Activated B cell treated with CpG ODN at 0.5 μM for 24 hours (primary cell): ENCODE data around the gene DCTPP1. TPM values are rescaled to one million over a fixed set of nuclear protein-coding genes. Genes with fewer than 3 reads are reported as not detected.

ENCODE experiments used
- ATAC-seq: fragments of 200-7000 bp; cut with Tn5 transposase; one replicate; pipeline ENCODE4 v1.10.0; 2021; ENCODE audit warnings: low read depth, mild to moderate bottlenecking, moderate library complexity
- CTCF ChIA-PET: fragments of 350-600 bp; sonication (Branson Sonifier 250); formaldehyde crosslinking; loops from one replicate; lab custom pipeline; 2021; ENCODE audit warnings: antibody characterized with exemption; lab: Charles Lee
- POLR2A ChIA-PET: fragments of 350-600 bp; sonication (Branson Sonifier 250); formaldehyde crosslinking; loops from one replicate; lab custom pipeline; 2021; ENCODE audit warnings: antibody characterized with exemption; lab: Charles Lee
- DNase-seq: peaks from one replicate; pipeline ENCODE4 v3.0.0; 2022
- H3K27ac Mint-ChIP-seq: one replicate; pipeline ENCODE4 v1.8.0; 2020; ENCODE audit warnings: mixed read lengths
- H3K27me3 Mint-ChIP-seq: one replicate; pipeline ENCODE4 v1.8.0; 2021; ENCODE audit warnings: mixed read lengths
- H3K36me3 Mint-ChIP-seq: one replicate; pipeline ENCODE4 v1.8.0; 2021; ENCODE audit warnings: low read depth, mixed read lengths
- H3K4me1 Mint-ChIP-seq: one replicate; pipeline ENCODE4 v1.8.0; 2021; ENCODE audit warnings: mixed read lengths
- H3K4me3 Mint-ChIP-seq: one replicate; pipeline ENCODE4 v1.8.0; 2020; ENCODE audit warnings: mild to moderate bottlenecking, mixed read lengths
- H3K9me3 Mint-ChIP-seq: one replicate; pipeline ENCODE4 v1.8.0; 2020; ENCODE audit warnings: mixed read lengths
- intact Hi-C: fragments of 100-400 bp; cut with micrococcal nuclease; formaldehyde crosslinking; loops from one replicate; pipeline ENCODE4 v1.15.1; 2024
- total RNA-seq: library from RNA; stranded (reverse); gene quantifications from 2 replicates; pipeline ENCODE4 v1.2.3, GENCODE V29; 2022
- TF ChIP-seq, protein P1 (sequence below): fragments of 200-600 bp; IDR thresholded peaks from one replicate; pipeline ENCODE4 v1.8.0; 2022; ENCODE audit warnings: antibody characterized with exemption, mild to moderate bottlenecking

Gene DCTPP1
- total RNA-seq, 1 donor from 2014 or later, result 66.7 TPM

DNA sequence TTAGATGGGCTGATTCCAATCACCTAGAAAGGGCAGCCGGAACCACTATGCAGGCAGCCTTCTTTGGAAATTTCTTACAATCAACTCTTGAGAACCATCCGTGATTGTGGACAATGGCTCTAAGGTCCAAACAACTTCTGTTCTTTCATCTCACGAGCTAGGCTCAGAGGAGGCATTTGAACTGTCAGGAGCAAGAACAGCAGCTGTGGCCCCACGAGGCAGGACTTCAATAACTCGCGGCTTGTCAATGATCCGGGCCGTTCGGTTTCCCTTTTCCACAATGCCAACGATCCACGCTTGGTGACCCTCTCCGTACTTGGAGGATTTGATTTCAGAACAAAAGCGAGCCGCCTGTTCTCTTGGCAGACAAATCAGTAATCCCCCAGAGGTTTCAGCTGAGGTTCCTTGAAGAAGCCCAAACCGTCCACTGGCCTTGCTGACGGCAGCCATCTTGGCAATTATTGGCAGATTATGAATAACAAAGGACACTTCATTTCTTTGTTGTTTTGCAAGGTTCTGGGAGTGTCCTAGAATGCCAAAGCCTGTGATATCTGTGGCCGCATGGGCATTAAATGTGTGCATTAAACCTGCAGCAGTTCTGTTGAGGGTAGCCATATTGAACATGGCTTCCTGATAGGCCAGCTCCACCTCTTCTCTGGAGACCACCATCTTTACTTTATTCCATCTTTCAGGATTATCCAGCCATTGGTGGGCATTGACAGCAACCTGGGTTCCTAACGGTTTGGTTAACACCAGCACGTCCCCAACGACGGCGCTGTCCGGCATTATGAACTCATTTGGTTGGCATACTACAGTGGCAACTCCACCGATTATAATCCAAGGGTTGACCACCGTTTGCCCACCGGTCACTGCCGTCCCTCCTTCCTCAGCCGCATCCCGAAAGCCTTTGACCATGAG lies 14.7 kb upstream of the DCTPP1 start:
- no peaks in the 10 kb centered on the region for H3K9me3 Mint-ChIP-seq
- TF ChIP-seq, protein P1, sequence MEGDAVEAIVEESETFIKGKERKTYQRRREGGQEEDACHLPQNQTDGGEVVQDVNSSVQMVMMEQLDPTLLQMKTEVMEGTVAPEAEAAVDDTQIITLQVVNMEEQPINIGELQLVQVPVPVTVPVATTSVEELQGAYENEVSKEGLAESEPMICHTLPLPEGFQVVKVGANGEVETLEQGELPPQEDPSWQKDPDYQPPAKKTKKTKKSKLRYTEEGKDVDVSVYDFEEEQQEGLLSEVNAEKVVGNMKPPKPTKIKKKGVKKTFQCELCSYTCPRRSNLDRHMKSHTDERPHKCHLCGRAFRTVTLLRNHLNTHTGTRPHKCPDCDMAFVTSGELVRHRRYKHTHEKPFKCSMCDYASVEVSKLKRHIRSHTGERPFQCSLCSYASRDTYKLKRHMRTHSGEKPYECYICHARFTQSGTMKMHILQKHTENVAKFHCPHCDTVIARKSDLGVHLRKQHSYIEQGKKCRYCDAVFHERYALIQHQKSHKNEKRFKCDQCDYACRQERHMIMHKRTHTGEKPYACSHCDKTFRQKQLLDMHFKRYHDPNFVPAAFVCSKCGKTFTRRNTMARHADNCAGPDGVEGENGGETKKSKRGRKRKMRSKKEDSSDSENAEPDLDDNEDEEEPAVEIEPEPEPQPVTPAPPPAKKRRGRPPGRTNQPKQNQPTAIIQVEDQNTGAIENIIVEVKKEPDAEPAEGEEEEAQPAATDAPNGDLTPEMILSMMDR, result no peak
- peak overlapping the region; percentile 56 for H3K27ac Mint-ChIP-seq
- intact Hi-C loops, result loop anchor here (1.0 kb wide), 3 partner anchors 14 to 83 kb away; partner anchors contain the start of gene DCTPP1
- DNase-seq (no peak), ATAC-seq (no peak)
- ChIA-PET POLR2A (interaction anchor here (0.7 to 8.9 kb wide), 15 partner anchors 10 to 214 kb away, joined by 3 to 186 read pairs (median 6); partner anchors contain the start of genes DCTPP1, ITGAL, PRR14 and ZNF688), CTCF (interaction anchor here (1.2 to 2.1 kb wide), 2 partner anchors 14 to 15 kb away, joined by 3 to 7 read pairs; partner anchors contain the start of gene DCTPP1)
- peak overlapping the region; percentile 95 for H3K4me3 Mint-ChIP-seq
- H3K27me3 Mint-ChIP-seq, result no peaks in the 10 kb centered on the region
- peaks cover 27% of the 10 kb centered on the region for H3K36me3 Mint-ChIP-seq
- H3K4me1 Mint-ChIP-seq, result peaks cover 48% of the 10 kb centered on the region

DNA sequence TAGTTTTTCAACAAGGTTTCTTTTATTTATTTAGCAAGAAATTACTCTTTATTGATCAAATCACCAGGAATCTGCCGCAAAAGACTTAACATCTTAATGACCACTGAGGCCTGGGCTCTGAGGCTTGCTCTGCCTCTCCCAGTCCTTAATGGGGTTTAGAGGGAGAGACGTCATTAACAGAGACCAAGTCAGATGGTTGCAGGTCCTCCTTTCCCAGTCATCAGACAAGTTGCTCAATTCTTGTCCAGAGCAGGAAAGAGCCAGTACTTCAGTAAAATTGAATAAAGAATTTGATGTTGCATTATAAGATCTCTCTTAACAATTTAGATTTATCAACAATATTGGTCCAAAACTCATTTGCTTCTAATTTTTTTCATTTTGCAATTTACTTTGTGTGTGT lies 13.8 kb upstream of the DCTPP1 start:
- Mint-ChIP-seq H3K4me3 (peak overlapping the region; percentile 95), H3K27ac (no peak overlapping the region), H3K4me1 (peaks cover 55% of the 10 kb centered on the region), H3K9me3 (no peaks in the 10 kb centered on the region), H3K27me3 (no peaks in the 10 kb centered on the region), H3K36me3 (peaks cover 27% of the 10 kb centered on the region)
- intact Hi-C loops, result no loop called here
- ChIA-PET POLR2A (interaction anchor here (1.9 to 8.9 kb wide), 2 partner anchors 30 to 84 kb away, joined by 7 to 186 read pairs; partner anchors contain the start of gene ITGAL), CTCF (interaction anchor here (1.2 kb wide), 1 partner anchor 14 kb away, joined by 3 read pairs; the partner anchor contains the start of gene DCTPP1)
- TF ChIP-seq, protein P1, result no peak
- DNase-seq, result no peak
- ATAC-seq, result no peak

DNA sequence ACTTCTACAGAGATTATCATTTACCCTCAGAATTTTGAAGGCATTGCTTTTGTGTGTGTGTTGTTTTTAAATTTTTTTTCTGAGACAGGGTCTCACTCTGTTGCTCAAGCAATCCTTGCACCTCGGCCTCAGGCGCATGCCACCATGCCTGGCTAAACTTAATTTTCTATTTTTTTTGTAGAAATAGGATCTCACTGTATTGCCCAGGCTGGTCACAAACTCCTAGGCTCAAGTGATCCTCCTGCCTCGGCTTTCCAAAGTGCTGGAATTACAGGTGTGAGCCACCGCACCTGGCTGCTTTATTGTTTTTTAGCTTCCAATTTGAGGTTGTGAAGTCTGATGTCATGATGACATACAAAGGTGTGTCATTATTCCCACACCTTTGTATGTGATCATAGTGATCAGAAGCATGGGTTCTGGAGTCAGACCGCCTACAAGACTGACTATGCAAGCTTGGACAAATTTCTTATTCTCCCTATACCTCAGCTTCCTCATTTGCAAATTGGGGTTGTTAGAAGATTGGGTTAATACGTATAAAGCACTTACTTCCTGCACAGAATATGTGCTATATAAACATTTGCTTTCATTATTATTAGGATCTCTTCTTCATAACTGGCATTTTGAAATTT lies 10.0 kb upstream of the DCTPP1 start:
- H3K36me3 Mint-ChIP-seq, result peaks cover 20% of the 10 kb centered on the region
- peak; percentile 76 for ATAC-seq
- no peaks in the 10 kb centered on the region for H3K27me3 Mint-ChIP-seq
- CTCF ChIA-PET, result interaction anchor here (1.5 to 2.4 kb wide), 3 partner anchors 9 to 96 kb away, joined by 3 to 13 read pairs (median 5); partner anchors contain the start of gene DCTPP1
- H3K9me3 Mint-ChIP-seq, result no peaks in the 10 kb centered on the region
- TF ChIP-seq, protein P1, result no peak
- H3K4me1 Mint-ChIP-seq, result peaks cover 40% of the 10 kb centered on the region
- POLR2A ChIA-PET, result interaction anchor here (0.5 to 2.5 kb wide), 10 partner anchors 10 to 396 kb away, joined by 3 to 20 read pairs (median 5); partner anchors contain the start of genes DCTPP1, ZNF688 and ZNF747
- peak overlapping the region; percentile 35 for H3K27ac Mint-ChIP-seq
- DNase-seq, result no peak
- H3K4me3 Mint-ChIP-seq, result no peak overlapping the region
- intact Hi-C loops, result no loop called here

DNA sequence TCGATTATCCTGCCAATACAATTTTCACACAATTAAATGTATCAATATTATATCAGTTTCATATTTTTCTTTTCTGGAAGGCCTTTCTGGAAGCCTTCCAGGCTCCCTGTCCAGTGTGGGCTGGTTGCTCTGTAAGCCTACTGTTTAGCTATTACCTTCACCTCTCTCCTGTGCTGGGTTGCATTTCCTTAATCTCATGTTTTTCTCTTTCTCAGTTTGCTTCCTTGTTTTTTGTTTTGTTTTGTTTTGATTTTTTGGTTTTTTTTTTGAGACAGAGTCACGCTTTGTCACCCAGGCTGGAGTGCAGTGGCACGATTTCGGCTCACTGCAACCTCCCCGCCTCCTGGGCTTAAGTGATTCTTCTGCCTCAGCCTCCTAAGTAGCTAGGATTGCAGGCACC lies 9.0 kb upstream of the DCTPP1 start:
- H3K36me3 Mint-ChIP-seq, result peaks cover 10% of the 10 kb centered on the region
- H3K4me3 Mint-ChIP-seq, result peak overlapping the region; percentile 55
- CTCF ChIA-PET, result interaction anchor here (1.5 to 2.4 kb wide), 3 partner anchors 8 to 97 kb away, joined by 3 to 13 read pairs (median 5); partner anchors contain the start of gene DCTPP1
- ATAC-seq (peak; percentile 23), DNase-seq (no peak)
- TF ChIP-seq, protein P1, result no peak
- intact Hi-C loops, result no loop called here
- H3K27me3 Mint-ChIP-seq, result no peaks in the 10 kb centered on the region
- H3K27ac Mint-ChIP-seq, result peak overlapping the region; percentile 73
- POLR2A ChIA-PET, result interaction anchor here (0.6 to 2.5 kb wide), 12 partner anchors 9 to 504 kb away, joined by 3 to 20 read pairs (median 4); partner anchors contain the start of genes DCTPP1, ITGAL and ZNF771
- H3K9me3 Mint-ChIP-seq, result no peaks in the 10 kb centered on the region
- peaks cover 31% of the 10 kb centered on the region for H3K4me1 Mint-ChIP-seq
